ENCODE results near the gene FOXO1. TPM values are rescaled to one million over a fixed set of nuclear protein-coding genes. Genes with fewer than 3 reads are reported as not detected.

Gene FOXO1
- total and polyA plus RNA-seq, 2 of the 13 experiments (the other 11 are each of a cell fraction or from before 2014, with no cell fraction given) = 8.1 to 13.1 TPM

DNA sequence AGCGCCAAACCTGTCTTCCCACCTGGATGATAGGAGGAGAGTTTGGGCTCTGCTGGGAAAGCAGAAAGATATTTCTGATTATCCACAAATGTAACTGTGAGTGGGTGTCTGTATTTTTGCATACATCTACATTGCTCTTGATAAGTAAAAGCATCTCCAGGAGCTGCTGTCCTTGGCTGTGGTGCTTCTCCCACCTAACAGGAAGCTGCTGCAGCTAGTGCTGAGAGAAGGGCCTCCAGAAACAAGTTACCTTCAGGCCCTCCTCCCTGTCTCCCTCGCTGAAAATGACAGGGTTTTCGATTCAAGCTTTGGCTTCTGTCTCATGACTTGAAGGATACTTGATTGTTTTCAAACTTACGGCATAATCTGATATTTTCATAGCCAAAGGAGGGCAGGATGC, 90.1 kb downstream of the FOXO1 start:
- Histone ChIP-seq H3K4me2 (ENCODE audit: low read depth, low read length) (no peak overlapping the region), H3K36me3 (replicated peaks in 1 of 2; ENCODE audit: control insufficient read depth in 1 of 2, insufficient read depth in 2 of 2, low read length in 2 of 2) (peaks cover 0 to 3% of the 10 kb centered on the region in 2 experiments; a peak in 3 of 5 replicates), H3K9ac (ENCODE audit: insufficient read depth, low read depth, low read length) (no peak overlapping the region), H4K20me1 (ENCODE audit: insufficient read depth, low read length) (peaks cover 34% of the 10 kb centered on the region), H3K4me1 (ENCODE audit: insufficient read depth, low read length) (peaks cover 95% of the 10 kb centered on the region), H3K27ac (ENCODE audit: extremely low read length, insufficient read depth, low read length) (no peak overlapping the region), H3K9me3 (ENCODE audit: low read length) (no peaks in the 10 kb centered on the region), H2AFZ (ENCODE audit: low read length) (no peak overlapping the region), H3K79me2 (ENCODE audit: insufficient read depth, low read length) (peaks cover 99% of the 10 kb centered on the region), H3K27me3 (ENCODE audit: control insufficient read depth in 1 of 2, insufficient read depth in 2 of 2, low read length in 2 of 2) (no peaks in the 10 kb centered on the region), H3K4me3 (replicated peaks in 1 of 3; ENCODE audit: insufficient read depth in 1 of 3, low read depth in 2 of 3, low read length in 3 of 3) (no peak overlapping the region)
- ATAC-seq (no peak), FAIRE-seq (no peak), DNase-seq (ENCODE audit: low spot score) (no peak)
- in situ Hi-C loops (cut with HindIII; ENCODE audit: extremely low pct_ligation_motif_present, low pct_unique_long_range_greater_than_20kb) (no loop called here), intact Hi-C loops (cut with micrococcal nuclease; ENCODE audit: unreplicated experiment) (no loop called here)
- ChIA-PET POLR2A (no interaction called here), CTCF (ENCODE audit: low intra/inter-chr PET ratio, low total read pairs) (no interaction called here)
- TF ChIP-seq ZKSCAN1 (IDR thresholded peaks at IDR 0.05; ENCODE audit: low read length) (no peak), KAT7 (CRISPR knock-in tag; IDR thresholded peaks at IDR 0.05; ENCODE audit: borderline replicate concordance) (no peak), HNRNPUL1 (IDR thresholded peaks at IDR 0.05; ENCODE audit: low read depth, low read length) (no peak), ZNF652 (CRISPR knock-in tag; IDR thresholded peaks at IDR 0.05; ENCODE audit: borderline replicate concordance, low read depth) (no peak), ZNF383 (CRISPR knock-in tag; IDR thresholded peaks at IDR 0.05; ENCODE audit: borderline replicate concordance) (no peak), ELF3 (CRISPR knock-in tag; IDR thresholded peaks at IDR 0.05) (no peak), ZBTB7B (CRISPR knock-in tag; IDR thresholded peaks at IDR 0.05) (no peak), HNRNPL (IDR thresholded peaks at IDR 0.05; ENCODE audit: low read depth, low read length) (no peak), PTBP1 (IDR thresholded peaks at IDR 0.05; ENCODE audit: low read depth, low read length, poor library complexity, severe bottlenecking) (no peak), MEIS2 (CRISPR knock-in tag; IDR thresholded peaks at IDR 0.05) (no peak), PPARG (CRISPR knock-in tag; conservative IDR thresholded peaks at IDR 0.05) (no peak), FIP1L1 (IDR thresholded peaks at IDR 0.05; ENCODE audit: borderline replicate concordance, insufficient read depth, low read depth, low read length) (no peak), DNMT3B (CRISPR knock-in tag; conservative IDR thresholded peaks at IDR 0.05) (no peak), REL (CRISPR knock-in tag; conservative IDR thresholded peaks at IDR 0.05) (no peak), HNF4G (IDR thresholded peaks at IDR 0.05; ENCODE audit: borderline replicate concordance, low read depth, low read length) (no peak), HNF4G (CRISPR knock-in tag; IDR thresholded peaks at IDR 0.05; ENCODE audit: borderline replicate concordance, low read depth) (no peak), MED13 (CRISPR knock-in tag; IDR thresholded peaks at IDR 0.05) (no peak), ZNF572 (CRISPR knock-in tag; IDR thresholded peaks at IDR 0.05) (no peak)
- TF ChIP-seq, protein P1, sequence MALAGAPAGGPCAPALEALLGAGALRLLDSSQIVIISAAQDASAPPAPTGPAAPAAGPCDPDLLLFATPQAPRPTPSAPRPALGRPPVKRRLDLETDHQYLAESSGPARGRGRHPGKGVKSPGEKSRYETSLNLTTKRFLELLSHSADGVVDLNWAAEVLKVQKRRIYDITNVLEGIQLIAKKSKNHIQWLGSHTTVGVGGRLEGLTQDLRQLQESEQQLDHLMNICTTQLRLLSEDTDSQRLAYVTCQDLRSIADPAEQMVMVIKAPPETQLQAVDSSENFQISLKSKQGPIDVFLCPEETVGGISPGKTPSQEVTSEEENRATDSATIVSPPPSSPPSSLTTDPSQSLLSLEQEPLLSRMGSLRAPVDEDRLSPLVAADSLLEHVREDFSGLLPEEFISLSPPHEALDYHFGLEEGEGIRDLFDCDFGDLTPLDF (CRISPR knock-in tag; IDR thresholded peaks at IDR 0.05) = no peak
- TF ChIP-seq, protein P2, sequence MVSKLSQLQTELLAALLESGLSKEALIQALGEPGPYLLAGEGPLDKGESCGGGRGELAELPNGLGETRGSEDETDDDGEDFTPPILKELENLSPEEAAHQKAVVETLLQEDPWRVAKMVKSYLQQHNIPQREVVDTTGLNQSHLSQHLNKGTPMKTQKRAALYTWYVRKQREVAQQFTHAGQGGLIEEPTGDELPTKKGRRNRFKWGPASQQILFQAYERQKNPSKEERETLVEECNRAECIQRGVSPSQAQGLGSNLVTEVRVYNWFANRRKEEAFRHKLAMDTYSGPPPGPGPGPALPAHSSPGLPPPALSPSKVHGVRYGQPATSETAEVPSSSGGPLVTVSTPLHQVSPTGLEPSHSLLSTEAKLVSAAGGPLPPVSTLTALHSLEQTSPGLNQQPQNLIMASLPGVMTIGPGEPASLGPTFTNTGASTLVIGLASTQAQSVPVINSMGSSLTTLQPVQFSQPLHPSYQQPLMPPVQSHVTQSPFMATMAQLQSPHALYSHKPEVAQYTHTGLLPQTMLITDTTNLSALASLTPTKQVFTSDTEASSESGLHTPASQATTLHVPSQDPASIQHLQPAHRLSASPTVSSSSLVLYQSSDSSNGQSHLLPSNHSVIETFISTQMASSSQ (IDR thresholded peaks at IDR 0.05; ENCODE audit: low read depth) = no peak
- TF ChIP-seq, protein P2 (CRISPR knock-in tag; IDR thresholded peaks at IDR 0.05; ENCODE audit: borderline replicate concordance) = no peak
- 96% methylated on average over 4 of the region's 4 CpGs for whole genome bisulfite sequencing (ENCODE audit: low lambda C conversion rate)
- BruUV-seq (replicated peaks) = no TSS peak
